HG03175 (cell line): ENCODE results near the gene ULK1.
"Not testable (repeated sequence)": the region's sequence is repeated elsewhere in the genome, so short reads cannot be mapped to it uniquely, and the experiment has no call there.

Source experiments
- ATAC-seq: cut with Tn5 transposase; IDR thresholded peaks from one replicate; pipeline ENCODE4 v1.9.1; 2021; ENCODE audit warnings: mild to moderate bottlenecking, moderate library complexity; ENCODE audit not compliant: unreplicated experiment

The ULK1 gene

GRCh38 chr12:131940141-131940547, 45.7 kb downstream of the ULK1 start:
- ATAC-seq: no peak

DNA sequence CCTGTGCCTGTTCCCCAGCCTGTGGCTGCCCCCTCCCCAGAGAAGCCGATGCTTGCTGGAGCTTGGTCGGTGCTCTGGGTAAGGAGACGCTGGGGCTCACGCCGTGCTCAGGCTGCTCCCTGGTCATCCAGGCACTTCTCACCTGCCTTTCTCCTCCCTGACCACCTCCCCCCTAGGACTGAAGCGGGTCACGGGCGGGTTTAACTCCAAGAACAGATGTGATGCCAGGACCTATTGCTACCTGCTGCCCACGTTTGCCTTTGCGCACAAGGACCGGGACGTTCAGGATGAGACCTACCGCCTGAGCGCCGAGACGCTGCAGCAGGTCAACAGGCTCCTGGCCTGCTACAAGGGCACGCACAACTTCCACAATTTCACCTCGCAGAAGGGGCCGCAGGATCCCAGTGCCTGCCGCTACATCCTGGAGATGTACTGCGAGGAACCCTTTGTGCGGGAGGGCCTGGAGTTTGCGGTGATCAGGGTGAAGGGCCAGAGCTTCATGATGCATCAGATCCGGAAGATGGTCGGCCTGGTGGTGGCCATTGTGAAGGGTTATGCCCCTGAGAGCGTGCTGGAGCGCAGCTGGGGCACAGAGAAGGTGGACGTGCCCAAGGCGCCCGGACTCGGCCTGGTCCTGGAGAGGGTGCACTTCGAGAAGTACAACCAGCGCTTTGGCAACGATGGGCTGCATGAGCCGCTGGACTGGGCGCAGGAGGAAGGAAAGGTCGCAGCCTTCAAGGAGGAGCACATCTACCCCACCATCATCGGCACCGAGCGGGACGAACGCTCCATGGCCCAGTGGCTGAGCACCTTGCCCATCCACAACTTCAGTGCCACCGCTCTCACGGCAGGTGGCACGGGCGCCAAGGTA, 46.9 kb downstream of the ULK1 start:
- ATAC-seq: no peak

DNA sequence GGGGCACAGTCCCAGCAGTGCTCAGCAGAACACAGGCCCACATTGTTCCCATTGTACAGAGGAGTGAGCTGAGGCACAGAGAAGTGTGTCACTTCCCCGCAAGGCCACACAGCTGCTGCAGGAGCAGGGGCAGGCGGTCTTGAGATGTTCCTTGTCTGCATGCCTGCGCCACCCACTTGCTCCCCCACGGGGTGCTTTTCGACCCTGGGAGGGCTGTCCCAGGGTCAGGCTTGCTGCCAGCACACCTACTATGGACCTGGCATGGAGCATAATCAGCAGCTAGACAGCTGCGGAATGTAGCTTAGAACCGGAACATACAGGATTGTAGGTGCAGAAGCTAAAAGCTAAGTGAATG, 47.5 kb downstream of the ULK1 start:
- ATAC-seq: no peak

DNA sequence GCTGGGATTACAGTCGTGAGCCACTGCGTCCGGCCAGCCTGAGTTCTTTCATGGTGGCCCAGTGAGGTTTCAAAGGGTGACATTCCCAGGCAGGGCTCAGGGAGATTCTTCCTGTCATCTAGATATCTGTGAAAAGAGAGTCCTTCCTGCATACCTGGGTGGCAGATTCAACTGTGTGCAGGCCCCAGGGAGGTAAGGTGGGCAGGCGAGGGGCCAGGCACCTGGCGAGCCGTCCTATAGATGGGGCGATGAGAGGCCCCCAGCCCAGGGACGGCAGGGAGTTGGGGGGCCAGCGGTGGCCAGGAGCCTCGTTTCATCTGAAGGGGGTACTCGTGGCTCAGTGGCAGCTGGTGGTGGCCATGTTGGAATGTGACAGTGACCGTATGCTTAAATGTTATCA, 48.2 kb downstream of the ULK1 start:
- ATAC-seq: no peak

- no peak for ATAC-seq
Observed at GRCh38 chr12:131943389-131943788, 49.0 kb downstream of the ULK1 start.

DNA sequence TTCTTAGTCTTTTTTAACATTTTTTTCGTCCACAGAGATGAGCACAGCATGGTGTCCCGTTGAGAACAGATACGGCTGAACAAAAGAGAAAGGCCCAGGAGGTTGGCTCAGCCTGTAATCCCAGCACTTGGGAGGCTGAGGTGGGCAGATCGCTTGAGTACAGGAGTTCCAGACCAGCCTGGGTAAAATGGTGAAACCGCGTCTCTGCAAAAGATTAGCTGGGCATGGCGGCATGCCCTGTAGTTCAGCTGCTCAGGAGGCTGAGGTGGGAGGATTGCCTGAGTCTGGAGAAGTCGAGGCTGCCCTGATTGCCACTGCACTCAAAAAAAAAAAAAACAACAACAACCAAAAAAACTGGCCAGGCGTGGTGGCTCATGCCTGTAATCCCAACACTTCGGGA, 49.5 kb downstream of the ULK1 start:
- ATAC-seq: no peak

DNA sequence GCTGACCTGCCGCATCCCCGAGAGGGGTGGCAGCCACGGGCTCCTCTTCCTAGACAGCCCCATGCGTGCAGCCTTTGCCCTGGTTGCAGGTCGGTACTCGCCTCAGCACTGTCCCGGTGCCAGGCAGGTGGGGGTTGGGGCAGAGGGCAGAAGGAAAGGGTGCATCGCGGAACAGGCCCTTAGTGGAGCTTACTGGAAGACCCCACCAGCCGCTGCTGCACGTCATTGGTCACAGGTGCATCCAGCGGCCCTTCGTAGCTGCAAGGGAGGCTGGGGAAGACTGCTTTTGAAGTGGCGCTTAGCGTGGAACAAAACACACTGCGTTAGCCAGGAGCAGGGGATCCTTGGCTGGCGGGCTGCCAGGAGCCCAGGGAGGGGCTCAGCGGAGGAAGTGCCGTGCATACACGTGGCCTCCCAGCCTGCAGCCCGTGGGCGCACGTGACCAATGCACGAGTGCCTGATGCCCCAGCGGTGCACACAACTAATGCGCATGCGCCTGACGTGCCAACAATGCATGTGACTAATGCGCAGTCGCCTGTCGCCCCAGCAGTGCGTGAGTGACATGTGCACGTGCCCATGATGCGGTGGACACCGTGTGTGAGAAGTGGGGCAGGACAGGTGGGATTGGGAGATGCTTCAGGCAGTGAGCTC, 50.3 kb downstream of the ULK1 start:
- no peak for ATAC-seq

GRCh38 chr12:131946757-131947156, 52.3 kb downstream of the ULK1 start:
- ATAC-seq: no peak

DNA sequence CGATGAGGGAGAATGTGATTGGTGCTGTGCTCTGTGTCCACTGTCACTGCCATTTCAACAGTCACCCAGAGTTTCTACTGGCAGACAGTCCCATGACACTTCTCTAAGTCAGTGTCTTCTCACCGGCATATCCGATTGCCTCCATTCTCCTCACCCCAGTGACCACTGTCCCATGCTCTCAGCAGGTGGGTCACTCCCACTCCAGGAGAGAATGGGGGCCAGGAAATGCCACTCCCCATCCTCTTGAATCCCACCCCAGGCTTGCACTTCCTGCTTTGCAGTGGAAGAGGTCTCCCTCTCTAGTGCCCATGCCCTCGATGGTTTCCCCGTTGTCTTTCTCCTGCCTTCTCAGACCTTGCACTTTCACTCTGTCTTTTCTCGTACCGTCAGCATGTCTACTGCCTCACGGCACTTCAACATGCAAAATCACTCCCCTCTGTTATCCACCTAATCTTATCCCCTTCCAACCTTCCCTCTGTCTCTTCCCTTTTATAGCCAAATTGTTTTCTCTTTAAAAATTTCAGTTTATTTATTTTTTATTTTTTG, 53.1 kb downstream of the ULK1 start:
- no peak for ATAC-seq

DNA sequence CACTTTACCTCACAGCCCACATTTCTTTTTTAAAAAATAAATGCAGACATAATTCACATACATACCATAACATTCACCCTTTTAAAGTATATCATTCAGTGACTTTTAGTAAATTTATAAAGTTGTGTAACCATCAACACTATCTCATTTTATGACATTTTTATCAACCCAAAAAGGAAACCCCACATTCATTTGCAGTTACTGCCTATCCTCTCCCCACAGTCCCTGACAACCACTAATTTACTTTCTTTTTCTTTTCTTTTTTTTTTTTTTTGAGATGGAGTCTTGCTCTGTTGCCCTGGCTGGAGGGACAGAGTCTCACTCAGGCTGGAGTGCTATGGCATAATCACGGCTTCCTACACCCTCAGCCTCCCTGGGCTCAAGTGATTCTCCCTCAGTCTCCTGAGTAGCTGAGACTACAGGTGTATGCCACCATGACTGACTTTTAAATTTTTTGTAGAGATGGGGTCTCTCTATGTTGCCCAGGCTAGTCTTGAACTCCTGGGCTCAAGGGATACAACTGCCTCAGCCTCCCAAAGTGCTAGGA, 53.8 kb downstream of the ULK1 start:
- ATAC-seq: no peak

DNA sequence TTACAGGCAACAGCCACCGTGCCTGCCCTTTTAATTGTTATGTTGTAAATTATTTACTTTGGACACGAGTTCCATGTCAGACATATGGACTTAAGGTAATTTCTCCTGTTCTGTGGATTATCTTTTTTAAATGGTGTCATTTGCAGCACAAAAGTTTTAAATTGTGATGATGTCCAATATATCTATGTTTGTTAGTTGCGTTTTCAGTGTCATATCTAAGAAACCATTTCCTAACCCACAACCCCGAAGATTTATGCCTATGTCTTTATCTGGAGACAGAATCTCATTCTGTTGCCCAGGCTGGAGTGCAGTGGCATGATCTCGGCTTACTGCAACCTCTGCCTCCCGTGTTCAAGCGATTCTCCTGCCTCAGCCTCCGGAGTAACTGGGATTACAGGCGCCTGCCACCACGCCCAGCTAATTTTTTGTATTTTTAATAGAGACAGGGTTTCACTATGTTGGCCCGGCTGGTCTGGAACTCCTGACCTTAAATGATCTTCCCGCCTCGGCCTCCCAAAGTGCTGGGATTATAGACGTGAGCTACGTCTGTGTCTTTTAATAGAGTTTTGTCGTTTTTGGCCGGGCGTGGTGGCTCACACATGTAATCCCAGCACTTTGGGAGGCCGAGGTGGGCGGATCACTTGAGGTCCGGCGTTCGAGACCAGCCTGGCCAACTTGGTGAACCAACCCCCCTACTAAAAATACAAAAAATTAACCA, 54.5 kb downstream of the ULK1 start:
- not testable (repeated sequence) for ATAC-seq

DNA sequence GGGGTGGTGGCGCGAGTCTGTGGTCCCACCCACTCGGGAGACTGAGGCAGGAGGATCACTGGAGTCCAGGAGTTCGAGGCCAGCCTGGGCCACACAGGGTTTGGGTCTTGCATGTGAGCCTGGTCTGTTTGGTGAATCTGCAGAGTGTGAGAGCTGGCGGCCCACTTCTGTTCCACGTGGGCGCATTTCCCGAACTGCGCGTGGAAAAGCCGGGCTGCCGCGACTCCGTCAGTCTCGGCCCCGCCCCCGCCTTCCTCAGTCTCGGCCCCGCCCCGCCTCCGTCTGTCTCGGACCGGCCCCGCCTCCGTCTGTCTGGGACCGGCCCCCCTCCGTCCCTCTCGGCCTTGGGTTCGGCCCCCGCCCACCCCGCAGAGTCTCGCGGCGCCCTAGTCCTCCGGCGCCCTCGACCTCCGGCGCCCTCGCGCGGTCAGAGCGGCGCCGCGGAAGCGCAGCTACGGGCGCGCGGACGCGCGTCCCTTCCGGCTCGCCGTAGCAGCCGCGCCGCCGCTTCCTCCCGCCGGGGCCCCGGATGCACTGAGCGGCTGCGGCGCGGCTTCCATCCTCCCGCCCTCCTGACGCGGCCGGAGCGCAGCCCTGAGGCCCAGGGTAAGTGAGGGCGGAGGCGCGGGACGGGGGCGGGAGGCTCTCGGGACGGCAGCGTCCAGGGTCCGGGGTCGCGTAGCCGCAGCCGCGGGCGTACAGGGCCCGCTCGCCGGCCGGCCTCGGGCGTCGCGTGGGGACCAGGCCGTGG, 55.2 kb downstream of the ULK1 start, which contains the start of gene EP400:
EP400 (plus strand) TSS at position 512 of the 751 bp plus-strand sequence. CDS start 10,678 bp downstream, outside the sequence.
- peak; percentile 90 for ATAC-seq

DNA sequence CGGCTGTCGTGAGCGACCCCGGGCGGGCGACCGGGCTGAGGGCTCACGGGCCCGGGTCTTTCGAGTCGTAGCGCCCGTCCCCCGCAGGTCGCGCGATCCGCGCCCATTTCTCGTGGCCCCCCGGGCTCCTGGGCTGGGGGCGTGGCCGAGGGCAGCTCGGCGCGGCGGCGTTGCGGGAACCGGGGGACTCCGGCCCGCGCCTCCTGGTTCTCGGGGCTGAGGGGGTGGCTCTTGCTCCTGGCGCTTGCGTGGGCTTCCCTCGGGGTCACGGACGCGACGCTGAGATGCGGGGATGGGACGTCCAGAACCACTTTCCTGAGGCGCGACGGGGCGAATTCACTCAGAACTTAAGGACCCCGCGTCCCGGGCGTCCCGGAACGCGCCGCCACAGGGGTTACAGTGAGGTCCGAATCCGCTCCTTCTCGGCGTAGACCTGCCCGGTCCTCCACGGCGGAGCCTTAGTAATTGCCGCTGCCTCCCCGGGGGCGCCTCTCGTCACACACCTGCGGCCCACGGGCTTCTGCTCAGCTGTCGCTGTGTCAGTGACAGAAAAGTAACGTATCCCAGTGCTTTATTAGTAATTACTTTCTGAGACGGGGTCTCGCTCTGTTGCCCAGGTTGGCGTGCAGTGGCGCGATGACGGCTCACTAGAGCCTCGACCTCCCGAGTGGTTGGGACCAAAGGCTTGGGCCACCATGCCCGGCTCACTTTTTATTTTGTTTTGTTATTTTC, 55.9 kb downstream of the ULK1 start:
- peak; percentile 33 for ATAC-seq

DNA sequence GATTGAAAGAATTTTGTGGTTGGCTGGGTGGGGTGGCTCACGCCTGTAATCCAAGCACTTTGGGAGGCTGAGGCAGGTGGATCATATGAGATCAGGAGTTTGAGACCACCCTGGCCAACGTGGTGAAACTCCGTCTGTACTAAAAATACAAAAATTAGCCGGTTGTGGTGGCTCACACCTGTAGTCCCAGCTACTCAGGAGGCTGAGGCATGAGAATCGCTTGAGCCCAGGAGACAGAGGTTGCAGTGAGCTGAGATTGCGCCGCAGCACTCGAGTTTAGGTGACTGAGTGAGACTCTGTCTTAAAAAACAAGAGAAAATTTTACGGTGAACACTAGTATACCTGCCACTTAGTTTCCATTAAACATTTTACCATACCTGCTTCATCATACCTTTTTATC, 59.4 kb downstream of the ULK1 start:
- ATAC-seq: not testable (repeated sequence)

DNA sequence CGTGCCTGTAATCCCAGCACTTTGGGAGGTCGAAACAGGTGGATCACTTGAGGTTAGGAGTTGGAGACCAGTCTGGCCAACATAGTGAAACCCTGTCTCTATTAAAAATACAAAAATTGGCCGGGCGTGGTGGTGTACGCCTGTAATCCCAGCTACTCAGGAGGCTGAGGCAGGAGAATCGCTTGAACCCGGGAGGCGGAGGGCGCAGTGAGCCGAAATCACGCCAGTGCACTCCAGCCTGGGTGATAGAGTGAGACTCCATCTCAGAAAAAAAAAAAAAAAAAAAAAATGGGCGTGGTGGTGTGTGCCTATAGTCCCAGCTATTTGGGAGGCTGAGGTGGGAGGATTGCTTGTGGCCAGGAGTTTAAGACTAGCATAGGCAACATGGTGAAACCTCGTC, 60.0 kb downstream of the ULK1 start:
- ATAC-seq: not testable (repeated sequence)

DNA sequence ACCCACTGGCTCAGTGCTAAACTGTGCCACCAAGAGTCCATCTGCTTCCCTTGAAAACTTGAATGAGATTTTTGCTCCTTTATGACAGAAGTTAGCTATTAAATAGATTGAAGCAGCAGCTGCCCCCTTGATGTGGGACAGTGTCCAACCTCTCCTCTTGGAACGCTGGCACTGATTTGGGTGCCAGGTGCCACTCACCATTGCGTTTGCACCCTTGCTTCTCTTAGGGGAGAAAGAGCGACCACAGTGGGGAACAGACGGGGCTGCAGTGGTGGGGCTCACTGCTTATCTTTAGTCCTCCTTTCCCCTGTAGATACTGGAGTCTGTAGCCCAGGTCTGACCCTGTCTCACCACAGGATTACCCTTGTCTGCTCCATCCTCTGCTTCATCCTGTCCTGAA, 64.7 kb downstream of the ULK1 start:
- no peak for ATAC-seq

GRCh38 chr12:131959641-131960589, 65.5 kb downstream of the ULK1 start:
- no peak for ATAC-seq

DNA sequence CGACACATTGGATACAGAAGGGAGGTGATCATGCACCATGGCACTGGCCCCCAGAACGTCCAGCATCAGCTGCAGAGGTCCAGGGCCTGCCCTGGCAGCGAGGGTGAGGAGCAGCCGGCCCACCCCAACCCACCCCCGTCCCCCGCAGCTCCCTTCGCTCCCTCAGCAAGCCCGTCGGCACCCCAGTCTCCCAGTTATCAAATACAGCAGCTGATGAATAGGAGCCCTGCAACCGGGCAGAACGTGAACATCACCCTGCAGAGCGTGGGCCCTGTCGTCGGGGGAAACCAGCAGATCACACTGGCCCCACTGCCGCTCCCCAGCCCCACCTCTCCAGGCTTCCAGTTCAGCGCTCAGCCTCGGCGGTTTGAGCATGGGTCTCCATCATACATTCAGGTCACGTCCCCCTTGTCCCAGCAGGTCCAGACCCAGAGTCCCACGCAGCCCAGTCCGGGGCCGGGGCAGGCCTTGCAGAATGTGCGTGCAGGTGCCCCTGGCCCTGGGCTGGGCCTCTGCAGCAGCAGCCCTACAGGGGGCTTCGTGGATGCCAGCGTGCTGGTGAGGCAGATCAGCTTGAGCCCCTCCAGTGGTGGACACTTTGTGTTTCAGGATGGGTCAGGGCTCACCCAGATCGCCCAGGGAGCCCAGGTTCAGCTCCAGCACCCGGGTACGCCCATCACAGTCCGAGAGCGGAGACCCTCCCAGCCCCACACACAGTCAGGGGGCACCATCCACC, 66.3 kb downstream of the ULK1 start:
- ATAC-seq: not testable (repeated sequence)
